GM12891 (cell line): ENCODE data around the gene CLDN10.

Source experiments
- POLR2A ChIP-seq: IDR thresholded peaks from 2 replicates; pipeline ENCODE4 v1.6.1; 2011; ENCODE audit warnings: low read depth, low read length, control low read depth
- POLR2AphosphoS5 ChIP-seq: IDR thresholded peaks from 2 replicates; pipeline ENCODE4 v1.6.1; 2011; ENCODE audit warnings: low read depth, low read length, control low read depth
- POU2F2 ChIP-seq: IDR thresholded peaks from 2 replicates; pipeline ENCODE4 v1.6.1; 2011; ENCODE audit warnings: low read depth, mild to moderate bottlenecking, control low read depth, low read length, moderate library complexity
- SPI1 ChIP-seq: IDR thresholded peaks from 2 replicates; pipeline ENCODE4 v1.6.1; 2011; ENCODE audit warnings: low read depth, low read length, control low read depth

DNA sequence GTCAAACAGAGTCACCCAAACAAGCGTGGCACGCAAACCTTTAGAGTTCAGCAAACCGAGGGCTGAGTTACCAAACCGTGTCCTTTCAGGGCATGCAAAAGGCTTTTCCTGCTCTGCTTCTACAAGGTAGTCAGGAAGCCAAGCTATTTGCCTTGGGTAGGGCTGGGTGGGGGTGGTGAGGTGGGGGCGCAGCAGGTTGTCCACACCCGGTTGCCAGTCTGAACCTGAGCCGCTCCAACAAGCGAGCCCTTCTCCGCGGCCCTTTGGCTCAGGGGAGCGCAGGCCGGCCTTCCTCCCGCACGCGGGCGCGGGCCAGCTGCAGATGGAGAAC lies 347 bp upstream of the CLDN10 start:
- no peak for TF ChIP-seq SPI1
- TF ChIP-seq POLR2AphosphoS5, result no peak
- TF ChIP-seq POLR2A, result no peak
- TF ChIP-seq POU2F2, result no peak
